ENCODE measurements around the gene EFCAB14. TPM values are rescaled to one million over a fixed set of nuclear protein-coding genes. Genes with fewer than 3 reads are reported as not detected.

Gene EFCAB14
- total RNA-seq, 1 donor from 2014 or later, result 44.7 TPM

DNA sequence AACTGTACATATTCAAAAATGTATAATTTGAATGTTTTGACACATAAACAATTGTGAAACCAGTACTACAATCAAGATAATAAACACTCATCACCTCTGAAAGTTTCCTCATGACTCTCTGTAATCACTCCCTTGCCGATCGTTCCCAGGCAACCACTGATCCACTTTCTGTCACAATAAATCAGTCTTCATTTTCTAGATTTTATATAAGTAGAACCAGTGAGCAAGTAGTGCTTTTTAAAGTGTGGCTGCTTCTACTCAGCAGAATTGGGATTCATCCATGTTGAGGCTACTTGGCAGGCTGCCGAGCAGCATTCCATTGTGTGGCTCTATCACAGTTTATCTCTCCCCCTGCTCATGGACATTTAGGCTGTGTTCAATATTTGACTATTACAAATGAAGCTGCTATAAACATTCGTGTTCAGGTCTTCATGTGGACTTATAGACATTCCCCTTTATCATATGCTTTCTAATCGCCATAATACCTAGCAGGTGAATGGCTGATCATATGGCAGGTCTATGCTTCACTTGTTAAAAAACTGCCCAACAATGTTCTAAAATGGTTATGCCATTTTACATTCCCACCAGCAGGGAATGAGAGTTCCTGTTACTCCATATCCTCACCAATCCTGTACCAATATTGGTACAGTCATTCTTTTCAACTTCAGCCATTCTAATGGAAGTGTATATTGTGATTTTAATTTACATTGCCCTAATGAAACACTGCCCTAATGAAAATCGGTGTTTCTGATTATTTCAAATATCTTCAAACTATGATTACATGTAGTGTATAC, 26.7 kb downstream of the EFCAB14 start:
- peaks cover 16% of the 10 kb centered on the region for H3K36me3 Mint-ChIP-seq
- Histone ChIP-seq H4K20me1 (ENCODE audit: low read depth) (peaks cover 6% of the 10 kb centered on the region), H3K27ac (no peak overlapping the region), H3K9me3 (ENCODE audit: low read depth) (no peaks in the 10 kb centered on the region), H3K4me3 (no peak overlapping the region), H3K27me3 (no peaks in the 10 kb centered on the region), H3K36me3 (peaks cover 3% of the 10 kb centered on the region), H3K4me1 (peaks cover 10% of the 10 kb centered on the region), H3K4me2 (no peak overlapping the region), H3F3A (ENCODE audit: low read depth) (no peaks in the 10 kb centered on the region), H3K79me2 (ENCODE audit: low read depth) (no peaks in the 10 kb centered on the region), H2AFZ (replicated peaks) (no peak overlapping the region), H3K9ac (no peak overlapping the region)
- H3K27me3 Mint-ChIP-seq (ENCODE audit: insufficient read depth, low read depth), result no peaks in the 10 kb centered on the region
- H3K4me1 Mint-ChIP-seq, result peaks cover 15% of the 10 kb centered on the region
- no peak overlapping the region for H3K27ac Mint-ChIP-seq
- no peak for DNase-seq (ENCODE audit: low spot score)
- TF ChIP-seq, protein P1, sequence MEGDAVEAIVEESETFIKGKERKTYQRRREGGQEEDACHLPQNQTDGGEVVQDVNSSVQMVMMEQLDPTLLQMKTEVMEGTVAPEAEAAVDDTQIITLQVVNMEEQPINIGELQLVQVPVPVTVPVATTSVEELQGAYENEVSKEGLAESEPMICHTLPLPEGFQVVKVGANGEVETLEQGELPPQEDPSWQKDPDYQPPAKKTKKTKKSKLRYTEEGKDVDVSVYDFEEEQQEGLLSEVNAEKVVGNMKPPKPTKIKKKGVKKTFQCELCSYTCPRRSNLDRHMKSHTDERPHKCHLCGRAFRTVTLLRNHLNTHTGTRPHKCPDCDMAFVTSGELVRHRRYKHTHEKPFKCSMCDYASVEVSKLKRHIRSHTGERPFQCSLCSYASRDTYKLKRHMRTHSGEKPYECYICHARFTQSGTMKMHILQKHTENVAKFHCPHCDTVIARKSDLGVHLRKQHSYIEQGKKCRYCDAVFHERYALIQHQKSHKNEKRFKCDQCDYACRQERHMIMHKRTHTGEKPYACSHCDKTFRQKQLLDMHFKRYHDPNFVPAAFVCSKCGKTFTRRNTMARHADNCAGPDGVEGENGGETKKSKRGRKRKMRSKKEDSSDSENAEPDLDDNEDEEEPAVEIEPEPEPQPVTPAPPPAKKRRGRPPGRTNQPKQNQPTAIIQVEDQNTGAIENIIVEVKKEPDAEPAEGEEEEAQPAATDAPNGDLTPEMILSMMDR (IDR thresholded peaks at IDR 0.05), result peak; percentile 14
- TF ChIP-seq EZH2 (IDR thresholded peaks at IDR 0.05), result no peak
- TF ChIP-seq EZH2phosphoT487 (IDR thresholded peaks at IDR 0.05), result no peak
- no peaks in the 10 kb centered on the region for H3K9me3 Mint-ChIP-seq
- no peak overlapping the region for H3K4me3 Mint-ChIP-seq

DNA sequence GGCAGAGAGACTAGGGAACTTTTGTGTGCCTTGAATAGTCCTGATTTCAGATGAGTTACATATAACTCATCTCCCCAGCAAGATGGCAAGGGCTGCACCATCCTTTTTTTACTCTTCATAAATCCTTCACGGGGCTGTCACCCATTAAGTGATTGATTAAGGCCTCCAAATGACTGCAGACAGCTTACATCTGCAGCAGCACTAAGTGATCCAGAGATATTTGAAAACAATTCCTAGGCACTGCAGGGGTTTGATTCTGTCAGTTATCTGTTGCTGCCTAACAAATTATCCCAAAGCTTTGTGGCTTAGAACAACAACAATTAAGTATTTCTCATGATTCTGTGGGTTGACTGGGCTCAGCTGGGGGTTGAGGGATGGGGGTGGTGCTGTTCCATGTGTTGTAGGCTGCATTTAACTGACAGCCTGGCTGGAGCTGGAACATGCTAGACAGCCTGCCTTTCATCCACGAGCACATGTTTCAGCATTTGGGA, 27.9 kb downstream of the EFCAB14 start:
- Histone ChIP-seq H3K4me3 (no peak overlapping the region), H3K4me2 (no peak overlapping the region), H3K9me3 (ENCODE audit: low read depth) (no peaks in the 10 kb centered on the region), H3K4me1 (peaks cover 10% of the 10 kb centered on the region), H3K9ac (no peak overlapping the region), H3K79me2 (ENCODE audit: low read depth) (no peaks in the 10 kb centered on the region), H3F3A (ENCODE audit: low read depth) (no peaks in the 10 kb centered on the region), H3K27ac (no peak overlapping the region), H2AFZ (replicated peaks) (no peak overlapping the region), H3K36me3 (peaks cover 11% of the 10 kb centered on the region), H3K27me3 (no peaks in the 10 kb centered on the region), H4K20me1 (ENCODE audit: low read depth) (peaks cover 6% of the 10 kb centered on the region)
- TF ChIP-seq, protein P1 (IDR thresholded peaks at IDR 0.05), result no peak
- TF ChIP-seq EZH2phosphoT487 (IDR thresholded peaks at IDR 0.05) (no peak), EZH2 (IDR thresholded peaks at IDR 0.05) (no peak)
- Mint-ChIP-seq H3K36me3 (peaks cover 15% of the 10 kb centered on the region), H3K27me3 (ENCODE audit: insufficient read depth, low read depth) (no peaks in the 10 kb centered on the region), H3K27ac (no peak overlapping the region), H3K4me3 (no peak overlapping the region), H3K9me3 (no peaks in the 10 kb centered on the region), H3K4me1 (peaks cover 15% of the 10 kb centered on the region)
- peak; percentile 7 for DNase-seq (ENCODE audit: low spot score)

DNA sequence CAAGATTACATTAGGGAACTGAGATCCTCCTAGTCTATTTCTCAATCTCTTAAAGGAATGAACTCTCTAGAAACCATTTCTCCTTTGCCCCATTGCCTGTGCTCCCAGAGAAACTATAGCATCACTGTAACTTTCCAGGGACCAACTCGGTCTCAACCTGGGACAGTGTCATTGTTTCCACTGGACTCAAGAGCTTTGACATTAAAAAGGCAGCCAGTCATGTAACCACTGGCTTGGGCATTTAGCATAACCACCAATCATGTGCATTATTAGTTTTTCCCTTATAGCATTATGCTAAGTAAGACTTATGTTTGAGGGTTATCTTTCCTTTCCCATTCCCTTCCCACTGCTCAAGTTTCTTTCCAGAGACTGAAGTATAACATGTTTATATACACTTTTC, 29.0 kb downstream of the EFCAB14 start:
- peaks cover 15% of the 10 kb centered on the region for H3K4me1 Mint-ChIP-seq
- H3K4me3 Mint-ChIP-seq, result no peak overlapping the region
- Histone ChIP-seq H3K4me2 (no peak overlapping the region), H3K27ac (peak overlapping the region; percentile 17), H3K27me3 (no peaks in the 10 kb centered on the region), H3K4me3 (no peak overlapping the region), H3K4me1 (peaks cover 10% of the 10 kb centered on the region), H2AFZ (replicated peaks) (no peak overlapping the region), H3K9me3 (ENCODE audit: low read depth) (no peaks in the 10 kb centered on the region), H3K36me3 (peaks cover 11% of the 10 kb centered on the region), H4K20me1 (ENCODE audit: low read depth) (peaks cover 6% of the 10 kb centered on the region), H3K9ac (no peak overlapping the region), H3F3A (ENCODE audit: low read depth) (no peaks in the 10 kb centered on the region), H3K79me2 (ENCODE audit: low read depth) (no peaks in the 10 kb centered on the region)
- no peak for DNase-seq (ENCODE audit: low spot score)
- H3K27ac Mint-ChIP-seq, result no peak overlapping the region
- H3K36me3 Mint-ChIP-seq, result peaks cover 7% of the 10 kb centered on the region
- no peaks in the 10 kb centered on the region for H3K9me3 Mint-ChIP-seq
- TF ChIP-seq EZH2 (IDR thresholded peaks at IDR 0.05) (no peak), EZH2phosphoT487 (IDR thresholded peaks at IDR 0.05) (no peak)
- TF ChIP-seq, protein P1 (IDR thresholded peaks at IDR 0.05), result no peak
- H3K27me3 Mint-ChIP-seq (ENCODE audit: insufficient read depth, low read depth), result no peaks in the 10 kb centered on the region
